H1 (cell line): ENCODE results near the gene AIFM1.

Source experiments
- CEBPB ChIP-seq: IDR thresholded peaks from 2 replicates; pipeline ENCODE4 v1.6.1; 2012; ENCODE audit warnings: low read depth, low read length
- CTCF ChIP-seq, 3 experiments: IDR thresholded peaks; 1 replicate in 2 of 3; 2 replicates in 1 of 3; pipeline versions ENCODE4 v1.5.1 to v1.6.1; 2011; ENCODE audit warnings: low read length in 3 of 3, mild to moderate bottlenecking in 3 of 3, inconsistent platforms in 2 of 3, low read depth in 1 of 3, moderate library complexity in 1 of 3; ENCODE audit not compliant: insufficient read depth in 1 of 3; ENCODE audit errors: control extremely low read depth in 1 of 3
- EZH2 ChIP-seq: fragments of 200-600 bp; sonication (generic); IDR thresholded peaks from 2 replicates; pipeline ENCODE4 v1.7.1; 2012; ENCODE audit warnings: low read depth, mild to moderate bottlenecking, moderate library complexity, low read length, inconsistent platforms; ENCODE audit not compliant: severe bottlenecking
- MAFK ChIP-seq: IDR thresholded peaks from 2 replicates; pipeline ENCODE4 v1.6.1; 2012; ENCODE audit warnings: low read depth, mild to moderate bottlenecking, improper control_type of control experiment, low read length
- NANOG ChIP-seq: IDR thresholded peaks from 2 replicates; pipeline ENCODE4 v1.6.1; 2011; ENCODE audit warnings: low read length, low read depth, mild to moderate bottlenecking, inconsistent platforms; ENCODE audit not compliant: insufficient read depth, poor library complexity, severe bottlenecking
- POLR2AphosphoS5 ChIP-seq: IDR thresholded peaks from 2 replicates; pipeline ENCODE4 v1.6.1; 2011; ENCODE audit warnings: low read depth, low read length
- SUZ12 ChIP-seq: fragments of 200-600 bp; sonication (generic); IDR thresholded peaks from 2 replicates; pipeline ENCODE4 v1.6.1; 2012; ENCODE audit warnings: mild to moderate bottlenecking, inconsistent platforms, low read length, moderate library complexity, mixed read lengths
- TBP ChIP-seq: IDR thresholded peaks from 2 replicates; pipeline ENCODE4 v1.6.1; 2011; ENCODE audit warnings: low read depth, low read length, improper control_type of control experiment
- TF ChIP-seq, protein P1 (sequence below): IDR thresholded peaks from 2 replicates; pipeline ENCODE4 v1.6.1; 2012; ENCODE audit warnings: low read length, inconsistent platforms
- TF ChIP-seq, protein P2 (sequence below): IDR thresholded peaks from 2 replicates; pipeline ENCODE4 v1.6.1; 2011; ENCODE audit warnings: low read depth, mild to moderate bottlenecking, low read length; ENCODE audit not compliant: insufficient read depth

DNA sequence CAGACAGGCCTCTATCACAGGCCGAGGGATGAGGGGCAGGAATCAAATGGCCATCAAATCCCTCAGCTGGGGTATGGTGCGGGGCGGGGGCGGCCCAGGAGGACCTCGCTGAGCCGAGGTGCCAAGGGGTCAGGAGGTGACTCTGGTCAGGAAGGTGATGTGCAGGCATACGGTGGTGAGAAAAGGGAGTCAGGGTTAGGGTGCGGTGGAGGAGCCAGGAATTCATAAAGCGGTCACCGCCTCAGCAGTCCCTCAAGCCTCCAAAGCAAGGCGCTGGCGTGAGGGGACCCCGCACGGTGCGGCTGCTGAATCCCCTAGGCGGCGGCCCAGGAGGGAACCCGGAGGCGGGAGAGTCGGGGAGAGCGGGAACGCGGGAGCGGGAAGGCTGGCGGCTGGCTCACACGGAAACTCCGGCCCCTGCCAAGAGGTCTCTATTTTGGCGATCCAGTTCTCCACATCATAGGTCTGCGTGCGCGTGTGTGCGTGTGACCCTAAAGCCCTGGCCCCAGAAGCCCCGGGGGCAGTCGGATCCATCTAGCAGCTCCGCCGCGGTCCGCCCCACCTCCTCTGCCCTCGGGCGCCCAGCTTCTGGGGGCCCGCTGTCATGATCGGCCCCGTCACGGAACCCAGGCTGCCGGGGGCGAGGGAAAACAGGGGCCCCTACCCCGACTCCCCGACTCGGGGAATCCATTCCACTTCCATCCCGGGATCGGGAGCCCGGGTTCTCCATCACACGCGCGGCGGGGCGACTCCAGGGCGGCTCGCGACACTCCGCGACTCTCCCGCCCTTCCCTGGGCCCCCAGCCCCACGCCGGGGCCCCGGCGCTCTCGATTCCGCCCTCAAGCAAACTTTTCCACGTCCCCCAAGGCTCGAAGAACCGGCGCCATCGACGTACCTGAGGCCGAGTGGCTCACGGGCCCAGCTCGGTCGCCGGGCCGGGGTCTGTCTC is 55.9 kb downstream of the AIFM1 start:
- TF ChIP-seq POLR2AphosphoS5: no peak
- peak; percentile 60 for TF ChIP-seq EZH2
- no peak for TF ChIP-seq TBP
- TF ChIP-seq MAFK: no peak
- TF ChIP-seq, protein P1, sequence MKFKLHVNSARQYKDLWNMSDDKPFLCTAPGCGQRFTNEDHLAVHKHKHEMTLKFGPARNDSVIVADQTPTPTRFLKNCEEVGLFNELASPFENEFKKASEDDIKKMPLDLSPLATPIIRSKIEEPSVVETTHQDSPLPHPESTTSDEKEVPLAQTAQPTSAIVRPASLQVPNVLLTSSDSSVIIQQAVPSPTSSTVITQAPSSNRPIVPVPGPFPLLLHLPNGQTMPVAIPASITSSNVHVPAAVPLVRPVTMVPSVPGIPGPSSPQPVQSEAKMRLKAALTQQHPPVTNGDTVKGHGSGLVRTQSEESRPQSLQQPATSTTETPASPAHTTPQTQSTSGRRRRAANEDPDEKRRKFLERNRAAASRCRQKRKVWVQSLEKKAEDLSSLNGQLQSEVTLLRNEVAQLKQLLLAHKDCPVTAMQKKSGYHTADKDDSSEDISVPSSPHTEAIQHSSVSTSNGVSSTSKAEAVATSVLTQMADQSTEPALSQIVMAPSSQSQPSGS: no peak
- no peak for TF ChIP-seq CTCF (IDR thresholded peaks at IDR 0.05; ENCODE audit: control extremely low read depth in 1 of 3, insufficient read depth in 1 of 3, low read depth in 1 of 3, low read length in 3 of 3)
- no peak for TF ChIP-seq CEBPB
- TF ChIP-seq NANOG: no peak
- TF ChIP-seq, protein P2, sequence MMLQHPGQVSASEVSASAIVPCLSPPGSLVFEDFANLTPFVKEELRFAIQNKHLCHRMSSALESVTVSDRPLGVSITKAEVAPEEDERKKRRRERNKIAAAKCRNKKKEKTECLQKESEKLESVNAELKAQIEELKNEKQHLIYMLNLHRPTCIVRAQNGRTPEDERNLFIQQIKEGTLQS: no peak
- TF ChIP-seq SUZ12: peak; percentile 79
